Measurements from ENCODE around the gene TNS4.

TNS4 gene

DNA sequence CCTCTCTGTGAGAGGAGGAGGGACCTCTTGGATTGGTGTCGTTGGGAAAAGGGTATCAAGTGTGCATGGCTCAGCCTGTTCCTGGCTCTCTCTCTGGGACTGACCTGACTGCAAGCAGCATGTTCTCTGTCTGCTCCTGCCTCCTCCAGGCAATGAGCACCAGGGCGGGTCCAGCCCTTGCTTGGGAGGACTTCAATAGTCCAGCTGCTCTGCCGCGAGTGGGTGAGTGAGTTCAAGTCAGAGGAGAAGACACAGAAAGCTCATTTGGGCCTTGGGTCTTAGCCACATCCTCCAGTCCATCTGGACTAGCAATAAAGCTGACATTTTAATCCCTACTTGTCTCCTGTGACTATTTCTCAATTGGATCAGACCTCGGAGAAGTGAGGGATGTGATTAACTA is 25.2 kb upstream of the TNS4 start:
- Histone ChIP-seq H3K9me3 (ENCODE audit: control insufficient read depth, low read length) (no peaks in the 10 kb centered on the region), H3K4me1 (ENCODE audit: control insufficient read depth, insufficient read depth, low read length, poor library complexity, severe bottlenecking) (peaks cover 20% of the 10 kb centered on the region), H3K27me3 (replicated peaks; ENCODE audit: control insufficient read depth, insufficient read depth, low read length, poor library complexity, severe bottlenecking) (no peaks in the 10 kb centered on the region), H3K4me3 (ENCODE audit: insufficient read depth, low read depth, low read length, poor library complexity, severe bottlenecking) (no peak overlapping the region), H3K27ac (ENCODE audit: insufficient read depth, low read length, poor library complexity, severe bottlenecking) (no peak overlapping the region), H3K36me3 (ENCODE audit: control insufficient read depth, insufficient read depth, low read length) (no peaks in the 10 kb centered on the region)
- no peak for DNase-seq

DNA sequence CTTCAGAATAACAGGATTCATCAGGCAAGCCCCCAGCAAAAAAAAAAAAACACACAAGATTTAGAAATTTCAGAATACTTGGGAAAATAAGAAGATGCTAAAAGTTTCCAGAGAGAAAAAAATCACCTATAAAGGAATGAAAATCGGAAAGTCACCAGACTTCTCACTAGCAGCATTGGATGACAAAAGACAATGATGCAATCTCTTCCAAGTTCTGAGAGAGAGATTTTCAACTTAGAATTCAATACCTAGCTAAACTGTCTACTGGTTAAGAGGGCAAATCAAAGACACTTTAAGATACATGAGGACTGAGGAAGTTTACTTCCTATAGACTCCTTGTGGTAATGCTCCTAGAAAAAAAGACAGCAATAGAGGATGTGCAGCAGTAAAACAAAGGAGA is 23.9 kb upstream of the TNS4 start:
- H3K27ac ChIP-seq (ENCODE audit: insufficient read depth, low read length, poor library complexity, severe bottlenecking), result no peak overlapping the region
- H3K36me3 ChIP-seq (ENCODE audit: control insufficient read depth, insufficient read depth, low read length), result no peaks in the 10 kb centered on the region
- peaks cover 7% of the 10 kb centered on the region for H3K4me1 ChIP-seq (ENCODE audit: control insufficient read depth, insufficient read depth, low read length, poor library complexity, severe bottlenecking)
- H3K9me3 ChIP-seq (ENCODE audit: control insufficient read depth, low read length), result no peaks in the 10 kb centered on the region
- H3K27me3 ChIP-seq (replicated peaks; ENCODE audit: control insufficient read depth, insufficient read depth, low read length, poor library complexity, severe bottlenecking), result no peaks in the 10 kb centered on the region
- no peak overlapping the region for H3K4me3 ChIP-seq (ENCODE audit: insufficient read depth, low read depth, low read length, poor library complexity, severe bottlenecking)
- no peak for DNase-seq

DNA sequence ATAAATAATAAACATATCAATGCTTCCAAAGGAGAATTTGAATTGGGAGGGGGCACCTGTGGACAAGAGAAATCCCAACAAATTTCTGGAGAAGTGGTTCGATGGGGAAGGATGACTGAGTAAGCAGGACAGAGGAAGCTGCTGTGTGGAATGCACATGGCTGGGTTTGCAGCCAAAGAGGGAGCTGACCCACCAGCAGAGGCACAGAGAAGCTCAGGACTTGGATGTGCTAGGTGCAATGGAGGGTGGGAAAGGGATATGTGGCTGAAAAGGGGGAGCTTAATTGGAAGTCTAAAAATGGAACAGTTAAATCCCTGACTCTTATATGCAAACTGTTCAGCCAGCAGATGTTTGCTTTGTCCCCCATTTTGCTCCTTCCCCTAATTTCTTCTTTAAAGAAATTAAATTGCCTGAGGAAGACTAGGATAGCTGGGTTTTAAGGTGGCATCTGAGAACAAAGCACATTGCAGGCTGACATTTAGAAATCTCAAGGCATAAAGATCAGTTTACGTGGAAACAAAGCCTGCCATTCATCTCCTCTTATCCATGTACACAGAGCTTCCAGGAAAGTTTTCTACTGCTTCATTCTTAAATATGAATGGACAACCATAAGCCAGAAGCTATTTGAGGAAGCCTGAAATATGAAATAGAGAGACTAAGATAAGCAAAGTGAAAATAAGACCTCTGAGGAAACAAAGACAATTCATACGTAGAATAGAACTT is 23.0 kb upstream of the TNS4 start:
- Histone ChIP-seq H3K27me3 (replicated peaks; ENCODE audit: control insufficient read depth, insufficient read depth, low read length, poor library complexity, severe bottlenecking) (no peaks in the 10 kb centered on the region), H3K4me1 (ENCODE audit: control insufficient read depth, insufficient read depth, low read length, poor library complexity, severe bottlenecking) (peaks cover 4% of the 10 kb centered on the region), H3K9me3 (ENCODE audit: control insufficient read depth, low read length) (no peaks in the 10 kb centered on the region), H3K27ac (ENCODE audit: insufficient read depth, low read length, poor library complexity, severe bottlenecking) (no peak overlapping the region), H3K36me3 (ENCODE audit: control insufficient read depth, insufficient read depth, low read length) (no peaks in the 10 kb centered on the region), H3K4me3 (ENCODE audit: insufficient read depth, low read depth, low read length, poor library complexity, severe bottlenecking) (no peak overlapping the region)
- DNase-seq, result no peak

DNA sequence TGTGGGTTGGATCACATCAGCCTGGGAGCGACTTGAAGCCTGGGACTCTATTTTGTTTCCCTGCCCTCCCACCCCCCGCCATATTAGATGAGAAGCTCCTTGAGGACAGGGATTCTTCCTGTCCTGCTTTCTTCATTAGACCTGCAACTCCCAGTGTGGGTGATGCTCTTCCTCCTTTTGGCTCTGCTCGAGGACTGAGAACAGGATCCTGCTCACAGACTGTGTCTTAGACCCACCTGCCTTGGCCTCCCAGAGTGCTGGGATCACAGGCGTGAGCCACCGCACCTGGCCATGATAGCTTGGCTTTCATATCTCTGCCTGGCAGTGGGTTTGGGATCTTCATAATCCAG is 21.5 kb upstream of the TNS4 start:
- no peaks in the 10 kb centered on the region for H3K36me3 ChIP-seq (ENCODE audit: control insufficient read depth, insufficient read depth, low read length)
- H3K27ac ChIP-seq (ENCODE audit: insufficient read depth, low read length, poor library complexity, severe bottlenecking), result no peak overlapping the region
- H3K27me3 ChIP-seq (replicated peaks; ENCODE audit: control insufficient read depth, insufficient read depth, low read length, poor library complexity, severe bottlenecking), result no peaks in the 10 kb centered on the region
- H3K4me3 ChIP-seq (ENCODE audit: insufficient read depth, low read depth, low read length, poor library complexity, severe bottlenecking), result no peak overlapping the region
- peaks cover 15% of the 10 kb centered on the region for H3K4me1 ChIP-seq (ENCODE audit: control insufficient read depth, insufficient read depth, low read length, poor library complexity, severe bottlenecking)
- DNase-seq, result no peak
- no peaks in the 10 kb centered on the region for H3K9me3 ChIP-seq (ENCODE audit: control insufficient read depth, low read length)

DNA sequence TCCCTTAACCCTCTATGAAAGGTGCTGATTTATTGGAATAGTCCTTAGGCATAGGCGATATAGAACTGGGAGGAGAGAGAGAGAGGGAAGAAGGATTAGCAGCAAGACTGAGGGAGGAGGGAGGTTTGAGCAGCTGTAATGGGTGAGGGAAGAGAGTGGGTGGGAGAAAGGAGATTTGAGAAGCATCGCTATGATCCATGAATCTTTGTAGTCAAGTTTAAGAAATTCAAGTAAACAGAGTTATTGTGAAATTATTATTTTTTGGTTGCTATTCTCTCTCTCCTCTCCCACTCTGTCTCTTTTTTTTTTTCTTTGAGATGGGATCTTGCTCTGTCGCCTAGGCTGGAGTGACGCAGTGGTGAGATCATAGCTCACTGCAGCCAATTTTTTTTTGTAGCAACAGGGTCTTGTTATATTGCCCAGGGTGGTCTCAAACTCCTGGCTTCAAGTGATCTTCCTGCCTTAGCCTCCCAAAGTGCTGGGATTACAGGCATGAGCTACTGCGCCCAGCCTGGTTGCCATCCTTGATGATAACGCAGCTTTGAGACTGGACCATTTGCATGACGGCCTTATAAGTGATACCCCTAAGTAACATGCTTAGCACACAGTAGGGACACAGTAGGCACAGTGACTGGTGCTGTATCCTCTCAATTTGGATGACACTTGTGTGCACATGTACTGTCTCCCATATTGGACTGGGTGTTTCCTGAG is 21.0 kb upstream of the TNS4 start:
- Histone ChIP-seq H3K4me3 (ENCODE audit: insufficient read depth, low read depth, low read length, poor library complexity, severe bottlenecking) (no peak overlapping the region), H3K27me3 (replicated peaks; ENCODE audit: control insufficient read depth, insufficient read depth, low read length, poor library complexity, severe bottlenecking) (no peaks in the 10 kb centered on the region), H3K9me3 (ENCODE audit: control insufficient read depth, low read length) (no peaks in the 10 kb centered on the region), H3K4me1 (ENCODE audit: control insufficient read depth, insufficient read depth, low read length, poor library complexity, severe bottlenecking) (peaks cover 18% of the 10 kb centered on the region), H3K27ac (ENCODE audit: insufficient read depth, low read length, poor library complexity, severe bottlenecking) (no peak overlapping the region), H3K36me3 (ENCODE audit: control insufficient read depth, insufficient read depth, low read length) (no peaks in the 10 kb centered on the region)
- no peak for DNase-seq

DNA sequence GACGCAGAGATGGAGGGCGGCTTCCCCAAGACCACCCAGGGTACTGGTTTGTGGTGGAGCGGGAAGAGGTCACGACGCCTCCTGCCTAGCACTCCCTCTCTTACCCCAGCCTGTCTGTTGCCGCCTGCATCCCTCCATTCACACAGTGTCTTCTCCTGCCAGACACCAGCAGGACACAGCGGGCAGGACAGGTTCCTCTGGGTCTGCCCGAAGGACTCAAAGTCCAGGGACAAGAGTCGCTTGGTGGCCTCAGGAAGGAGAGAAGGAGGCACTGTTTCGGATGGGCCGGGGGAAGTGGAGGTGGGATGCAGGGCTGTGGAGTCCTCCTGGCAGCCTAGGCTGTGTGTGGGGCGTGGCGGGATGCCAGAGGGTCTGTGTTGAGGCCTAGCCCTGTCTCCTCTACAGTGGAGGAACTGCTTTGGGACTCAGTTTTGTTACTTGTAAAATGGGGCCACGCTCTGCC is 19.6 kb upstream of the TNS4 start:
- DNase-seq, result no peak
- Histone ChIP-seq H3K9me3 (ENCODE audit: control insufficient read depth, low read length) (no peaks in the 10 kb centered on the region), H3K4me1 (ENCODE audit: control insufficient read depth, insufficient read depth, low read length, poor library complexity, severe bottlenecking) (peaks cover 31% of the 10 kb centered on the region), H3K27me3 (replicated peaks; ENCODE audit: control insufficient read depth, insufficient read depth, low read length, poor library complexity, severe bottlenecking) (no peaks in the 10 kb centered on the region), H3K27ac (ENCODE audit: insufficient read depth, low read length, poor library complexity, severe bottlenecking) (no peak overlapping the region), H3K36me3 (ENCODE audit: control insufficient read depth, insufficient read depth, low read length) (no peaks in the 10 kb centered on the region), H3K4me3 (ENCODE audit: insufficient read depth, low read depth, low read length, poor library complexity, severe bottlenecking) (no peak overlapping the region)

DNA sequence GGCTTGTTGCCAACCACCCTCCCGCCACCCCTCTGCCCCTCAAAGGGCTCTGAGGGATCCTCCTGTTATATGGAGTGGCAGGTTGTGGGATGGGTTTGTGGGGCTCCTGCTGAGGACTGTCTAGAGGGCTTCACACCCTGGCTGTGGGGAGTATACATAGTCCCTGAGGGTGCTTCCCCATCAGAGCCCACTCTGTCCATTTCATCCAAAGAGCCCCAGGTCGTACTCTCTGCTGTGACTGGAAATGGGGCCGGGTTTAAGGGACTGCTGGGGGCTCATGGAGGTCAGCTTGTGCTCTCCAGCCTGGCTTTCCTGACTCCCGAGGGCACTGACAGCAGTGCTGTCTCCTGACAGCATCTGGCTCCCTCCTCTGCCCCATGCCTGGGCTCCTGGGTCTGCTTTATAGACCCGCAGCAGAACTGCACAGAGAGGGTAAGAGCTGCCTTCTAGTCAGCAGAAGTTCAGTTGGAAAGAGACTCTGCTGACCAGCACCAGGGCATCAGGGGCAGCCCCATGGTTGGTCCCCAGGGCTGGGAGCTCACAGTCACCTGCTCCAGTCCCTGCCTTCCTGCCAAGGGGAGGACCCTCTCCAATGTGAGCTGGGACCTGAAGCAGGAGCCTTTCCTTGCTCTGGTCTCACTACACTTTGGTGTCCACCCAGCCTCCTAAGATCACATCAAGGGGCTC is 17.8 kb upstream of the TNS4 start:
- Histone ChIP-seq H3K4me3 (ENCODE audit: insufficient read depth, low read depth, low read length, poor library complexity, severe bottlenecking) (no peak overlapping the region), H3K36me3 (ENCODE audit: control insufficient read depth, insufficient read depth, low read length) (no peaks in the 10 kb centered on the region), H3K27ac (ENCODE audit: insufficient read depth, low read length, poor library complexity, severe bottlenecking) (no peak overlapping the region), H3K4me1 (ENCODE audit: control insufficient read depth, insufficient read depth, low read length, poor library complexity, severe bottlenecking) (peaks cover 48% of the 10 kb centered on the region), H3K27me3 (replicated peaks; ENCODE audit: control insufficient read depth, insufficient read depth, low read length, poor library complexity, severe bottlenecking) (no peaks in the 10 kb centered on the region), H3K9me3 (ENCODE audit: control insufficient read depth, low read length) (no peaks in the 10 kb centered on the region)
- no peak for DNase-seq

DNA sequence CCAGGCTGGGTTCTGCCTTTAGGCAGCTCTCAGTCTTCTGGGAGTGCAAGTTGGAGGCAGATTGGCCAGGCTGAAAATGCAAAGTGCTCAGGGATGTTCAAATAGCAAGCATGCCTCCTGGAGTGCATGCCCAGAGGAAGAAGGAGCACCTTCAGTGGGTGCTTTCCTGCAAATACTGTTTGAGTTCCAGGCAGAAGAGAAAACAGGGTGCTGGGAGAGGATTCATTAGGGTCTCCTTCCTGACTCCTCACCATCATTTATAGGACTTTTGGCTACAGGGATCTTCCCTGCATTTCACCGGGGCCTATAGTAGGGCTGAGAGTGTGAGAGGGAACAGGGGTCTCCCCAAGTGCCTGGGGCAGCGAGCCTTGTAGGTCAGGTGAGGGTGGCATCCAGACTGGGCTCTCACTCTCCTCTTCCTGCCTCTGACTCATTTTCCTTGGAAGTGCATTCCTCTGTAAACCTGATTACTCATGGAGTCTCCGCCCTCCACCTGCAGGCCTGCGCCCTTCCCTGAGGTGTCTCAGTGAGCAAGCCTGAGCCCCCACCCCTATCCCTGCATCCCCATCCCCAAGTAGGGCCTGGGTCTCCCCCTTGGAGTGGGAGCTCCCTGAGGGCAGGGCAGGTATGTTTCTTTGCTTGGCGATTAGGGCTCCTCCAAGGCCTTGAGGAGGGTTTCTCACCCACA is 17.1 kb upstream of the TNS4 start:
- peaks cover 48% of the 10 kb centered on the region for H3K4me1 ChIP-seq (ENCODE audit: control insufficient read depth, insufficient read depth, low read length, poor library complexity, severe bottlenecking)
- no peaks in the 10 kb centered on the region for H3K27me3 ChIP-seq (replicated peaks; ENCODE audit: control insufficient read depth, insufficient read depth, low read length, poor library complexity, severe bottlenecking)
- H3K27ac ChIP-seq (ENCODE audit: insufficient read depth, low read length, poor library complexity, severe bottlenecking), result no peak overlapping the region
- H3K36me3 ChIP-seq (ENCODE audit: control insufficient read depth, insufficient read depth, low read length), result no peaks in the 10 kb centered on the region
- H3K9me3 ChIP-seq (ENCODE audit: control insufficient read depth, low read length), result no peaks in the 10 kb centered on the region
- DNase-seq, result no peak
- peak overlapping the region; percentile 4 for H3K4me3 ChIP-seq (ENCODE audit: insufficient read depth, low read depth, low read length, poor library complexity, severe bottlenecking)

DNA sequence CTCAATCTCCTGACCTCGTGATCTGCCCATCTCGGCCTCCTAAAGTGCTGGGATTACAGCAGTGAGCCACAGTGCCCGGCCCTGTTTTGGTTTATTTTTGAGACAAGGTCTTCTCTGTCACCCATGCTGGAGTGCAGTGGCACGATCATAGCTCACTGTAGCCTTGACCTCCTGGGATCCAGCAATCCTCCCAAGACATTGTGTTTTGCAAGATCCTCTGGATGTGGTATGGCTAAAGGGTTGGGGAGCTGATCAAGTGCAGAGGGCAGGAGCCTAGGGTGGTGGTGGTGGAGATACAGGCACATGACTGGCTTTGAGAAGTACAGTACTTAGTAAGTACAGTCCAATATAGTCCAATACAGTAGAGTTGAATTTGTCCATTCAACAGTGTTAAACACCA is 16.6 kb upstream of the TNS4 start:
- DNase-seq, result no peak
- H3K4me3 ChIP-seq (ENCODE audit: insufficient read depth, low read depth, low read length, poor library complexity, severe bottlenecking), result peak overlapping the region; percentile 4
- no peaks in the 10 kb centered on the region for H3K27me3 ChIP-seq (replicated peaks; ENCODE audit: control insufficient read depth, insufficient read depth, low read length, poor library complexity, severe bottlenecking)
- no peaks in the 10 kb centered on the region for H3K9me3 ChIP-seq (ENCODE audit: control insufficient read depth, low read length)
- no peaks in the 10 kb centered on the region for H3K36me3 ChIP-seq (ENCODE audit: control insufficient read depth, insufficient read depth, low read length)
- H3K27ac ChIP-seq (ENCODE audit: insufficient read depth, low read length, poor library complexity, severe bottlenecking), result no peak overlapping the region
- H3K4me1 ChIP-seq (ENCODE audit: control insufficient read depth, insufficient read depth, low read length, poor library complexity, severe bottlenecking), result peaks cover 48% of the 10 kb centered on the region

DNA sequence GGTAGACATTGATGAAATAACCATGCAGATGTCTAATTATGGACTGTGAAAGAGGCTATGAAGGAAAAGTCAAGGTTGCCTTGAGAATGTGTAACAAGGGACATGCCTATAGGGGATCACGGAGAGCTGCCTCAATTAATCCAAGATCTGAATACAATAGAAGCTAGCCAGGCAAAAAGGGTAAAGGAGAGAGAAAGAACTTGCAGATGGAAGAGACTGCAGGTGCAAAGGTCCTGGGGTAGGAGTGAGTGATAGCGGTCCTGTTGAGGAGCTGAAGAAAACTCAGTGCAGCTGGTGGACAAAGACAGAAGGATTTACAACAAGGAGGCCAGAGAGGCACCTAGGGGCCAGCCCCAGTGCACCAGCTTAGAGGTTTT is 15.9 kb upstream of the TNS4 start:
- Histone ChIP-seq H3K4me3 (ENCODE audit: insufficient read depth, low read depth, low read length, poor library complexity, severe bottlenecking) (peak overlapping the region; percentile 45), H3K27me3 (replicated peaks; ENCODE audit: control insufficient read depth, insufficient read depth, low read length, poor library complexity, severe bottlenecking) (no peaks in the 10 kb centered on the region), H3K9me3 (ENCODE audit: control insufficient read depth, low read length) (no peaks in the 10 kb centered on the region), H3K36me3 (ENCODE audit: control insufficient read depth, insufficient read depth, low read length) (no peaks in the 10 kb centered on the region), H3K27ac (ENCODE audit: insufficient read depth, low read length, poor library complexity, severe bottlenecking) (no peak overlapping the region), H3K4me1 (ENCODE audit: control insufficient read depth, insufficient read depth, low read length, poor library complexity, severe bottlenecking) (peaks cover 48% of the 10 kb centered on the region)
- no peak for DNase-seq

Data from effector memory CD4-positive, alpha-beta T cell (primary cell).